Measurements from ENCODE around the gene SLC5A9. TPM values are rescaled to one million over a fixed set of nuclear protein-coding genes. Genes with fewer than 3 reads are reported as not detected.

The SLC5A9 gene
- total and polyA plus RNA-seq, 9 of the 15 experiments (the other 6 are each of a cell fraction or from before 2014, with no cell fraction given) = not detected

- no peak overlapping the region for H2AFZ ChIP-seq (ENCODE audit: low read depth, low read length)
- H3K27me3 ChIP-seq (ENCODE audit: control insufficient read depth in 2 of 2, insufficient read depth in 2 of 2, low read length in 2 of 2) = no peaks in the 10 kb centered on the region; a peak in 1 of 5 replicates
- H3K27ac ChIP-seq (ENCODE audit: extremely low read depth, low read depth, low read length) = no peak overlapping the region
- FAIRE-seq (no peak), ATAC-seq (no peak), DNase-seq (ENCODE audit: extremely low read depth in 1 of 4, low spot score in 3 of 4) (no peak)
- WGBS (ENCODE audit: insufficient coverage, low coverage, missing lambda C conversion rate) = 0% methylated on average over 3 of the region's 3 CpGs
- ChIA-PET POLR2A (no interaction called here), CTCF (ENCODE audit: low intra/inter-chr PET ratio) (interaction anchor here (1.2 kb wide), 1 partner anchor 225 kb away, joined by 3 read pairs; no protein-coding TSS in a partner anchor)
- intact Hi-C loops (cut with micrococcal nuclease) (no loop called here), in situ Hi-C loops (cut with MboI) (loop anchor here (25.0 kb wide), 1 partner anchor 459 kb away; no protein-coding TSS in a partner anchor)
- no peaks in the 10 kb centered on the region for H3K9me3 ChIP-seq (replicated peaks; ENCODE audit: control insufficient read depth, insufficient read depth, low read depth, low read length)
- H3K79me2 ChIP-seq (ENCODE audit: control insufficient read depth, insufficient read depth, low read length) = no peaks in the 10 kb centered on the region
- H3K4me2 ChIP-seq (ENCODE audit: insufficient read depth, low read length) = no peak overlapping the region
- H3K9me1 ChIP-seq (ENCODE audit: control insufficient read depth, insufficient read depth, low read length) = no peaks in the 10 kb centered on the region
- no peak for TF ChIP-seq HNRNPL (IDR thresholded peaks at IDR 0.05; ENCODE audit: low read depth, low read length)
- no peak for TF ChIP-seq ETV1 (tag; conservative IDR thresholded peaks at IDR 0.05; ENCODE audit: low read depth)
- TF ChIP-seq DMBX1 (CRISPR knock-in tag; IDR thresholded peaks at IDR 0.05; ENCODE audit: borderline replicate concordance) = no peak
- TF ChIP-seq FIP1L1 (IDR thresholded peaks at IDR 0.05; ENCODE audit: low read depth, low read length, poor library complexity, severe bottlenecking) = no peak
- TF ChIP-seq, protein P1, sequence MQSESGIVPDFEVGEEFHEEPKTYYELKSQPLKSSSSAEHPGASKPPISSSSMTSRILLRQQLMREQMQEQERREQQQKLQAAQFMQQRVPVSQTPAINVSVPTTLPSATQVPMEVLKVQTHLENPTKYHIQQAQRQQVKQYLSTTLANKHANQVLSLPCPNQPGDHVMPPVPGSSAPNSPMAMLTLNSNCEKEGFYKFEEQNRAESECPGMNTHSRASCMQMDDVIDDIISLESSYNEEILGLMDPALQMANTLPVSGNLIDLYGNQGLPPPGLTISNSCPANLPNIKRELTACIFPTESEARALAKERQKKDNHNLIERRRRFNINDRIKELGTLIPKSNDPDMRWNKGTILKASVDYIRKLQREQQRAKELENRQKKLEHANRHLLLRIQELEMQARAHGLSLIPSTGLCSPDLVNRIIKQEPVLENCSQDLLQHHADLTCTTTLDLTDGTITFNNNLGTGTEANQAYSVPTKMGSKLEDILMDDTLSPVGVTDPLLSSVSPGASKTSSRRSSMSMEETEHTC (IDR thresholded peaks at IDR 0.05) = no peak
- TF ChIP-seq ZNF780A (CRISPR knock-in tag; IDR thresholded peaks at IDR 0.05) = no peak
- TF ChIP-seq CBFB (CRISPR knock-in tag; IDR thresholded peaks at IDR 0.05) = no peak
- TF ChIP-seq PTBP1 (IDR thresholded peaks at IDR 0.05; ENCODE audit: low read depth, low read length) = no peak
- TF ChIP-seq, protein P2, sequence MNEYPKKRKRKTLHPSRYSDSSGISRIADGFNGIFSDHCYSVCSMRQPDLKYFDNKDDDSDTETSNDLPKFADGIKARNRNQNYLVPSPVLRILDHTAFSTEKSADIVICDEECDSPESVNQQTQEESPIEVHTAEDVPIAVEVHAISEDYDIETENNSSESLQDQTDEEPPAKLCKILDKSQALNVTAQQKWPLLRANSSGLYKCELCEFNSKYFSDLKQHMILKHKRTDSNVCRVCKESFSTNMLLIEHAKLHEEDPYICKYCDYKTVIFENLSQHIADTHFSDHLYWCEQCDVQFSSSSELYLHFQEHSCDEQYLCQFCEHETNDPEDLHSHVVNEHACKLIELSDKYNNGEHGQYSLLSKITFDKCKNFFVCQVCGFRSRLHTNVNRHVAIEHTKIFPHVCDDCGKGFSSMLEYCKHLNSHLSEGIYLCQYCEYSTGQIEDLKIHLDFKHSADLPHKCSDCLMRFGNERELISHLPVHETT (CRISPR knock-in tag; conservative IDR thresholded peaks at IDR 0.05 in 1 of 2, IDR thresholded peaks at IDR 0.05 in 1 of 2) = no peak
- no peaks in the 10 kb centered on the region for H3K4me1 ChIP-seq (replicated peaks in 1 of 2; ENCODE audit: control insufficient read depth in 2 of 2, insufficient read depth in 2 of 2, low read length in 2 of 2)
- H4K20me1 ChIP-seq (replicated peaks; ENCODE audit: control insufficient read depth, insufficient read depth, low read length) = peaks cover 3% of the 10 kb centered on the region; the same call in 1 of the 2 replicates
- no peak overlapping the region for H3K4me3 ChIP-seq
- H3K36me3 ChIP-seq (ENCODE audit: control insufficient read depth, insufficient read depth, low read length) = no peaks in the 10 kb centered on the region
- no TSS peak for BruUV-seq (replicated peaks)
- H3K9ac ChIP-seq (ENCODE audit: insufficient read depth in 1 of 2, low read depth in 2 of 2, low read length in 2 of 2) = no peak overlapping the region
Measured at GRCh38 chr1:48221122-48221521, 1.4 kb upstream of the SLC5A9 start.
